ENCODE results near the gene NPPC. TPM values are rescaled to one million over a fixed set of nuclear protein-coding genes. Genes with fewer than 3 reads are reported as not detected.

Gene NPPC, protein sequence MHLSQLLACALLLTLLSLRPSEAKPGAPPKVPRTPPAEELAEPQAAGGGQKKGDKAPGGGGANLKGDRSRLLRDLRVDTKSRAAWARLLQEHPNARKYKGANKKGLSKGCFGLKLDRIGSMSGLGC
- total RNA-seq (2021; fragmentation: NEBNext Ultra II Directional; extraction: Animal tissue kit (Norgen Biotek cat#: 25700)) (2.1 and 4.7 TPM in 2 replicates), polyA plus RNA-seq (2011; rRNA removed) (1.3 TPM in 2 replicates), polyA minus RNA-seq (2011; rRNA and poly(A)+ RNA removed) (0.17 and 0.47 TPM in 2 replicates)
- polyA plus RNA-seq (2011; cell fraction: cytosol; rRNA removed): 2.0 TPM
- 1.5 TPM for polyA plus RNA-seq (2011; cell fraction: nucleus; rRNA removed)
- polyA plus RNA-seq (2012, experiment 1 of 2): 0.80 to 1.2 TPM (median 0.91 TPM) in 4 replicates
- polyA plus RNA-seq (2012, experiment 2 of 2): 2.6 TPM
- 1.6 TPM for polyA plus RNA-seq (2013, experiment 1 of 2)
- polyA plus RNA-seq (2013, experiment 2 of 2): 1.9 TPM
- 4.1 TPM for polyA minus RNA-seq (2011; cell fraction: cytosol; rRNA and poly(A)+ RNA removed)
- polyA minus RNA-seq (2011; cell fraction: nucleus; rRNA and poly(A)+ RNA removed): 6.3 TPM
- long read RNA-seq, experiment 1, partial matches to known transcripts: 1 of 2 reads
- long read RNA-seq, experiment 1, other reads (novel, unspliced or antisense): 0 of 2 reads
- long read RNA-seq, experiment 2: 0 reads

DNA sequence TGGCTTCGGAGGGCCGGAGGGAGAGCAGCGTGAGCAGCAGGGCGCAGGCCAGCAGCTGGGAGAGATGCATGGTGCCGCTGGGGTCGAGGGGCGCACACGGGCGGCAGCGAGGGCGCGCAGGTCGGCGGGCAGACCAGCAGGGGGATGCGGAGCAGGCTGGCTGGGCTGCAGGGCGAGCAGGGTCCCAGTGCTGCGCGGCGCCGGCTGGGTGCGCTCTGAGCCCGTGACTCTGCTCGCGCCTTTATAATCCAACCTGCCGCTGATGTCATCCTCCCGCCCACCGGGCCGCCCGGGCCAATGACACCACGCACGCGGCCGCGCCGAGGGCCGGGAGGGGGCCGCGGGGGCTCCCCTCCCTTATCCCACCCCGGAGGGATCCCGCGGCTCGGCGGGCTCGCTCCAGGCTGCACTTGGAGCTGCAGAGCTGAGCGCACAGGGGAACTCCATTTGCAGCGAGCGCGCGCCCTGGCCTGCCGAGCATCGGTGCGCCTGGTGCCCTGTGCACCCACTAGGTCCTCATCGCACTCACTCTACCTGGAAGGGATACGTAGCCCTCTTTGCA lies at the start of gene NPPC:
Gene NPPC (minus strand): TSS at position 217 of the 562 bp plus-strand sequence. CDS start 147 bp downstream, at position 70.
- Histone ChIP-seq H3K56ac (replicated peaks; ENCODE audit: insufficient read length, low read depth, low read length) (no peak within 1 kb of the TSS), H2BK15ac (ENCODE audit: low read length) (peak within 1 kb of the TSS; percentile 61; the same call in 1 of the 2 replicates), H3K23me2 (ENCODE audit: low read depth, low read length) (peaks cover 20% of the 10 kb centered on the region), H4K5ac (ENCODE audit: insufficient read length, low read depth, low read length) (no peak within 1 kb of the TSS), H2BK5ac (ENCODE audit: low read depth, low read length) (peak within 1 kb of the TSS; percentile 44; the same call in 1 of the 2 replicates), H3K27ac (ENCODE audit: low read depth, low read length) (no peak within 1 kb of the TSS), H3K36me3 (ENCODE audit: control insufficient read depth in 2 of 4, insufficient read depth in 4 of 4, low read length in 3 of 4) (no peaks in the 10 kb centered on the region), H3K4me3 (ENCODE audit: extremely low read depth in 1 of 4, insufficient read depth in 2 of 4, low read depth in 3 of 4, low read length in 4 of 4) (peak within 1 kb of the TSS; percentile 52 to 75 (median 66)), H3K4ac (replicated peaks; ENCODE audit: insufficient read length, low read depth, low read length) (no peak within 1 kb of the TSS), H3K4me2 (ENCODE audit: insufficient read depth in 1 of 2, low read depth in 2 of 2, low read length in 2 of 2) (peak within 1 kb of the TSS; percentile 80 to 100), H3K27me3 (replicated peaks in 1 of 4; ENCODE audit: control insufficient read depth in 3 of 4, extremely low read depth in 1 of 4, insufficient read depth in 3 of 4, low read length in 3 of 4) (peaks cover 24 to 55% (median 43%) of the 10 kb centered on the region in 4 experiments), H3K4me1 (replicated peaks in 1 of 4; ENCODE audit: control insufficient read depth in 3 of 4, insufficient read depth in 4 of 4, low read length in 3 of 4) (peaks cover 3 to 20% (median 14%) of the 10 kb centered on the region in 4 experiments), H2AFZ (ENCODE audit: low read length) (peak within 1 kb of the TSS; percentile 43; the same call in 1 of the 2 replicates), H3K18ac (ENCODE audit: extremely low read depth, low read length) (peak within 1 kb of the TSS; percentile 57; the same call in 1 of the 2 replicates), H2BK12ac (ENCODE audit: low read depth, low read length) (no peak within 1 kb of the TSS), H3K23ac (ENCODE audit: insufficient read length) (no peak within 1 kb of the TSS), H3K9me3 (ENCODE audit: insufficient read depth in 2 of 2, low read depth in 1 of 2, low read length in 1 of 2) (no peaks in the 10 kb centered on the region), H4K20me1 (replicated peaks in 1 of 2; ENCODE audit: control insufficient read depth in 1 of 2, insufficient read depth in 2 of 2, low read length in 2 of 2) (peaks cover 0 to 2% of the 10 kb centered on the region in 2 experiments), H3K9ac (replicated peaks in 1 of 4; ENCODE audit: extremely low read depth in 1 of 4, low read depth in 3 of 4, low read length in 3 of 4) (no peak within 1 kb of the TSS; a peak in 3 of 7 replicates), H2BK120ac (replicated peaks; ENCODE audit: low read depth, low read length) (no peak within 1 kb of the TSS), H2AK5ac (ENCODE audit: low read depth, low read length) (no peak within 1 kb of the TSS), H3K79me1 (ENCODE audit: low read depth, low read length) (no peaks in the 10 kb centered on the region), H2BK20ac (ENCODE audit: low read length) (no peak within 1 kb of the TSS; the same call in 1 of the 2 replicates), H4K91ac (replicated peaks; ENCODE audit: insufficient read length, low read length) (peak within 1 kb of the TSS; percentile 18), H3K79me2 (ENCODE audit: control insufficient read depth in 1 of 2, insufficient read depth in 2 of 2, low read length in 2 of 2) (no peaks in the 10 kb centered on the region), H3K14ac (ENCODE audit: insufficient read length) (no peak within 1 kb of the TSS), H4K8ac (ENCODE audit: extremely low read depth, insufficient read depth, low read length) (peak within 1 kb of the TSS; percentile 74)
- DNase-seq (ENCODE audit: low read depth in 1 of 2, low spot score in 2 of 2) (peak in 1 of 2 experiments; percentile 84), FAIRE-seq (no peak)
- 6% methylated on average over 9 of the region's 54 CpGs; no CpG with 5 or more reads in 1 of the 2 experiments for WGBS, 2 experiments (ENCODE audit: extremely low coverage in 1 of 2, insufficient coverage in 1 of 2, insufficient read length in 1 of 2, insufficient replicate concordance in 2 of 2, low coverage in 1 of 2, low lambda C conversion rate in 2 of 2, missing lambda C conversion rate in 1 of 2)
- POLR2A ChIA-PET (ENCODE audit: partially characterized antibody): interaction anchor here (0.6 to 2.5 kb wide), 5 partner anchors 9 to 680 kb away, joined by 3 to 10 read pairs (median 4); no protein-coding TSS in a partner anchor
- CTCF ChIA-PET (ENCODE audit: partially characterized antibody): interaction anchor here (0.8 to 17.2 kb wide), 29 partner anchors 9 to 513 kb away, joined by 3 to 220 read pairs (median 5); no protein-coding TSS in a partner anchor
- TF ChIP-seq POLR2A (IDR thresholded peaks at IDR 0.05; ENCODE audit: control extremely low read depth in 1 of 2, low read depth in 2 of 2, low read length in 2 of 2) (peak in 1 of 2 experiments; percentile 94; a peak in 2 of 3 replicates), JUND (IDR thresholded peaks at IDR 0.05; ENCODE audit: low read length) (peak; percentile 46; the same call in 1 of the 2 replicates), TCF12 (IDR thresholded peaks at IDR 0.05; ENCODE audit: low read depth, low read length) (no peak), BACH1 (IDR thresholded peaks at IDR 0.05; ENCODE audit: low read length) (no peak), RNF2 (IDR thresholded peaks at IDR 0.05; ENCODE audit: borderline replicate concordance, low read depth, low read length, missing control alignments, poor library complexity, severe bottlenecking) (no peak), CREB1 (IDR thresholded peaks at IDR 0.05) (peak; percentile 72), CTBP2 (IDR thresholded peaks at IDR 0.05; ENCODE audit: borderline replicate concordance, insufficient read depth, insufficient read length, low read length) (peak; percentile 27), TAF7 (optimal IDR thresholded peaks at IDR 0.05; ENCODE audit: borderline replicate concordance, low read depth, low read length) (peak; percentile 33)
- TF ChIP-seq, protein P1, sequence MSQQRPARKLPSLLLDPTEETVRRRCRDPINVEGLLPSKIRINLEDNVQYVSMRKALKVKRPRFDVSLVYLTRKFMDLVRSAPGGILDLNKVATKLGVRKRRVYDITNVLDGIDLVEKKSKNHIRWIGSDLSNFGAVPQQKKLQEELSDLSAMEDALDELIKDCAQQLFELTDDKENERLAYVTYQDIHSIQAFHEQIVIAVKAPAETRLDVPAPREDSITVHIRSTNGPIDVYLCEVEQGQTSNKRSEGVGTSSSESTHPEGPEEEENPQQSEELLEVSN (IDR thresholded peaks at IDR 0.05): peak; percentile 79

Measured in H1 (cell line).